Mammary epithelial cell (primary cell): ENCODE results near the gene MSRB3.

Source experiments
- CTCF ChIP-seq, 2 donors: IDR thresholded peaks in 1 of 2; conservative IDR thresholded peaks in 1 of 2; 2 replicates each; pipeline ENCODE4 v1.5.1; 2011 to 2012; ENCODE audit warnings: inconsistent platforms in 2 of 2, low read length in 2 of 2, mild to moderate bottlenecking in 2 of 2, control low read depth in 1 of 2, low read depth in 1 of 2; ENCODE audit not compliant: insufficient read depth in 1 of 2; ENCODE audit errors: extremely low read depth in 1 of 2
- EZH2 ChIP-seq: IDR thresholded peaks from 2 replicates; pipeline ENCODE4 v1.6.1; 2012; ENCODE audit warnings: low read length, inconsistent platforms, borderline replicate concordance

- TF ChIP-seq CTCF (conservative IDR thresholded peaks at IDR 0.05 in 1 of 2, IDR thresholded peaks at IDR 0.05 in 1 of 2; ENCODE audit: extremely low read depth in 1 of 2, insufficient read depth in 1 of 2, low read depth in 1 of 2, low read length in 2 of 2) (no peak), EZH2 (no peak)
These were observed 30.2 kb downstream of the MSRB3 start for GRCh38 chr12:65308601-65309071.
